Measurements from ENCODE around the gene CDK14.

GRCh38 chr7:91165846-91166230 lies 569.7 kb downstream of the CDK14 start:
- no peak for TF ChIP-seq EZH2 (IDR thresholded peaks at IDR 0.05)
- TF ChIP-seq POLR2AphosphoS5 (IDR thresholded peaks at IDR 0.05; ENCODE audit: borderline replicate concordance, low read depth, low read length), result no peak

Measured in SK-N-MC (cell line).